ENCODE data around the gene WDR75.
A peak's percentile ranks its signal among the peaks of the same experiment; 100 is the strongest.

WDR75 gene

GRCh38 chr2:189409647-189410046 is 31.6 kb upstream of the WDR75 start:
- H3K79me2 ChIP-seq (ENCODE audit: insufficient read depth, low read depth), result no peaks in the 10 kb centered on the region
- H3K4me3 ChIP-seq (IDR thresholded peaks at IDR 0.05; ENCODE audit: insufficient read depth, low read depth, low read length), result no peak overlapping the region
- no peaks in the 10 kb centered on the region for H3K27me3 ChIP-seq (ENCODE audit: insufficient read depth, low read depth)
- H3K9ac ChIP-seq, result no peak overlapping the region
- H3K27ac ChIP-seq, result no peak overlapping the region
- H3K4me2 ChIP-seq, result no peak overlapping the region
- no peaks in the 10 kb centered on the region for H3K4me1 ChIP-seq (ENCODE audit: low read depth, poor library complexity, severe bottlenecking)
- TF ChIP-seq, protein P1, sequence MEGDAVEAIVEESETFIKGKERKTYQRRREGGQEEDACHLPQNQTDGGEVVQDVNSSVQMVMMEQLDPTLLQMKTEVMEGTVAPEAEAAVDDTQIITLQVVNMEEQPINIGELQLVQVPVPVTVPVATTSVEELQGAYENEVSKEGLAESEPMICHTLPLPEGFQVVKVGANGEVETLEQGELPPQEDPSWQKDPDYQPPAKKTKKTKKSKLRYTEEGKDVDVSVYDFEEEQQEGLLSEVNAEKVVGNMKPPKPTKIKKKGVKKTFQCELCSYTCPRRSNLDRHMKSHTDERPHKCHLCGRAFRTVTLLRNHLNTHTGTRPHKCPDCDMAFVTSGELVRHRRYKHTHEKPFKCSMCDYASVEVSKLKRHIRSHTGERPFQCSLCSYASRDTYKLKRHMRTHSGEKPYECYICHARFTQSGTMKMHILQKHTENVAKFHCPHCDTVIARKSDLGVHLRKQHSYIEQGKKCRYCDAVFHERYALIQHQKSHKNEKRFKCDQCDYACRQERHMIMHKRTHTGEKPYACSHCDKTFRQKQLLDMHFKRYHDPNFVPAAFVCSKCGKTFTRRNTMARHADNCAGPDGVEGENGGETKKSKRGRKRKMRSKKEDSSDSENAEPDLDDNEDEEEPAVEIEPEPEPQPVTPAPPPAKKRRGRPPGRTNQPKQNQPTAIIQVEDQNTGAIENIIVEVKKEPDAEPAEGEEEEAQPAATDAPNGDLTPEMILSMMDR (conservative IDR thresholded peaks at IDR 0.05; ENCODE audit: low read depth, low read length), result no peak
- H2AFZ ChIP-seq (ENCODE audit: low read depth), result no peak overlapping the region
- no peaks in the 10 kb centered on the region for H3K36me3 ChIP-seq (ENCODE audit: insufficient read depth)
- H4K20me1 ChIP-seq (ENCODE audit: insufficient read depth), result no peaks in the 10 kb centered on the region

DNA sequence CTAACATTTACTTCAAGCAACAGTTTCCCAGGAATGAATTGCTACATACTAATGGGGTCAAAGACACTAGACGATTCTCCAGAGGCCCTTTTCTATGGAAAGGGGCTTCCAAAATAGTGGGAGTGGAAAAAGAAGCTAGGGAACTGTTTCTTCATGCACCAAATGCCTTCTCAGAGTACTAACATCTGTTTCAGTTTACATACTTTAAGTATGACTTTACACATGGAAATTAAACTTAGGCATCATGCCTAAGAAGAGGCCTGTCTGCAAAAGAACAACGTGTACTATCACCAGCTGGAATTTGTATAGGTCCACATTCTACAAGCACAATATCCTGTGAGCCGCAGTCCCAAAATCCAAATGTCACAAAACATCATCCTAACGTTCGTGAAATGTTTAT is 29.4 kb upstream of the WDR75 start:
- H3K27me3 ChIP-seq (ENCODE audit: insufficient read depth, low read depth), result no peaks in the 10 kb centered on the region
- H3K79me2 ChIP-seq (ENCODE audit: insufficient read depth, low read depth), result no peaks in the 10 kb centered on the region
- H3K4me3 ChIP-seq (IDR thresholded peaks at IDR 0.05; ENCODE audit: insufficient read depth, low read depth, low read length), result no peak overlapping the region
- TF ChIP-seq, protein P1 (conservative IDR thresholded peaks at IDR 0.05; ENCODE audit: low read depth, low read length), result no peak
- H2AFZ ChIP-seq (ENCODE audit: low read depth), result no peak overlapping the region
- no peaks in the 10 kb centered on the region for H4K20me1 ChIP-seq (ENCODE audit: insufficient read depth)
- H3K4me1 ChIP-seq (ENCODE audit: low read depth, poor library complexity, severe bottlenecking), result no peaks in the 10 kb centered on the region
- no peak overlapping the region for H3K9ac ChIP-seq
- H3K27ac ChIP-seq, result no peak overlapping the region
- H3K36me3 ChIP-seq (ENCODE audit: insufficient read depth), result no peaks in the 10 kb centered on the region
- H3K4me2 ChIP-seq, result no peak overlapping the region

- no peak overlapping the region for H3K9ac ChIP-seq
- H3K4me2 ChIP-seq, result no peak overlapping the region
- no peaks in the 10 kb centered on the region for H3K27me3 ChIP-seq (ENCODE audit: insufficient read depth, low read depth)
- no peaks in the 10 kb centered on the region for H3K36me3 ChIP-seq (ENCODE audit: insufficient read depth)
- no peak overlapping the region for H3K4me3 ChIP-seq (IDR thresholded peaks at IDR 0.05; ENCODE audit: insufficient read depth, low read depth, low read length)
- no peaks in the 10 kb centered on the region for H3K79me2 ChIP-seq (ENCODE audit: insufficient read depth, low read depth)
- H3K4me1 ChIP-seq (ENCODE audit: low read depth, poor library complexity, severe bottlenecking), result no peaks in the 10 kb centered on the region
- TF ChIP-seq, protein P1 (conservative IDR thresholded peaks at IDR 0.05; ENCODE audit: low read depth, low read length), result peak; percentile 77
- no peaks in the 10 kb centered on the region for H4K20me1 ChIP-seq (ENCODE audit: insufficient read depth)
- H3K27ac ChIP-seq, result no peak overlapping the region
- H2AFZ ChIP-seq (ENCODE audit: low read depth), result no peak overlapping the region
Measured at GRCh38 chr2:189412330-189412953, 28.8 kb upstream of the WDR75 start.

DNA sequence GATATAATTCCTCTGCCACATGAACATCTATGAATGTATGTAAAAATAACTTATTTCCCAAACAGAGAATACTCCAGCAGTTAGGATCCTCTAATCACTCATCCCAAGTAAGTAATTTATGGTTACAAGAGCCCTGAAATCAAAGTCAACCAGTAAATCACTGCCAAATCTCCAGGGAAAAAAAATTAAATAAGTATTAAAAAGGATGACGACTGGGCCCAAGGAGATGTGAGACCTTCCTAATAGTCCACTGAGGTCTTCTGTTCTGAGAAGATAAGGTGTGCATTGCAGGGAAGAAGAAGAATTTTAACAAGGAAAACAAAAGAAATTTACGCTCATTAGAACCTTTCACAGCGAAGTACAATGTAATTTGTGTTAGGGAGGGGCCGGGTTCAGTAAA is 28.0 kb upstream of the WDR75 start:
- no peak overlapping the region for H3K4me3 ChIP-seq (IDR thresholded peaks at IDR 0.05; ENCODE audit: insufficient read depth, low read depth, low read length)
- H4K20me1 ChIP-seq (ENCODE audit: insufficient read depth), result no peaks in the 10 kb centered on the region
- H3K27ac ChIP-seq, result no peak overlapping the region
- no peak overlapping the region for H3K9ac ChIP-seq
- H3K36me3 ChIP-seq (ENCODE audit: insufficient read depth), result no peaks in the 10 kb centered on the region
- no peaks in the 10 kb centered on the region for H3K79me2 ChIP-seq (ENCODE audit: insufficient read depth, low read depth)
- H3K4me2 ChIP-seq, result no peak overlapping the region
- TF ChIP-seq, protein P1 (conservative IDR thresholded peaks at IDR 0.05; ENCODE audit: low read depth, low read length), result no peak
- H3K27me3 ChIP-seq (ENCODE audit: insufficient read depth, low read depth), result no peaks in the 10 kb centered on the region
- no peaks in the 10 kb centered on the region for H3K4me1 ChIP-seq (ENCODE audit: low read depth, poor library complexity, severe bottlenecking)
- H2AFZ ChIP-seq (ENCODE audit: low read depth), result no peak overlapping the region
